ENCODE measurements around the gene OR2G2.
A peak's percentile ranks its signal among the peaks of the same experiment; 100 is the strongest.

The OR2G2 gene

DNA sequence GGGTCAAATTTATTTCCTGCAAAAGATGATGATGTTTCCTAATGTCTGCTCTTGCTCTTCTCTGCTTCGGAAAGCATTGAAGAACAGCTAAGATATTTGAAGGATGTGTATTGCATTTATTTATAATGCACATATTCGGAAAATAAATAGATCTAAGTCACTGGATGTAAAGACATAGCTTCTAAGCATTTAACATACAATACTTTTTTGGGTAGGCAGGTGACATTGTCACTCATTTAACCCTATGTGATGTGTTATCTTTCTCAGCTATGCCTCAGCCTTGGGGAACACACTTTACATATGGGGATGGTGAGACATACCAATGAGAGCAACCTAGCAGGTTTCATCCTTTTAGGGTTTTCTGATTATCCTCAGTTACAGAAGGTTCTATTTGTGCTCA lies at the start of gene OR2G2:
Gene OR2G2, plus strand, starts transcription at position 301 of the 400 bp plus-strand sequence. Its CDS starts 0 bp downstream, at position 301.
- no peak for DNase-seq

- DNase-seq: no peak
Observed at GRCh38 chr1:247538561-247538960, 49.6 kb upstream of the OR2G2 start.

- DNase-seq: no peak
Observed at GRCh38 chr1:247539215-247539614, 48.9 kb upstream of the OR2G2 start.

DNA sequence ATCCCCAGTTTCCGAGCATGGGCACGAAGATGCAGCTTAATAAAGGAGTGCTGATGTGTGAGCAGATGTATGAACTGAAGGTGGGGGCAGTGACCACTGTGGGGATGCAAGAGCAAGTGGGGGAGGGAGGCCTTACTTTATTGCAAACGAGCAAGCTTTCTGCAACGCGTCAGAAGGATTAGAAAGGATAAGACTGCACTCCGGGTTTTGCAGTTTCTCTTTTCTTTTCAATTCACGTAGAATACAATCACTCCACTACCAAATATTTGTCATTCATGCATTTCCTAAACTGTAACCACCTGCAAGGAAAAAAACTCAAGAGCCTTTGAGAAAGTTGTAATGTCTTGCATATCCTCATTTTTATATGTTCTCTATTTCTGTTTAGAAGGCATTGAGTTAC lies 47.6 kb upstream of the OR2G2 start:
- no peak for DNase-seq

GRCh38 chr1:247542811-247543210 lies 45.3 kb upstream of the OR2G2 start:
- DNase-seq: peak; percentile 18

DNA sequence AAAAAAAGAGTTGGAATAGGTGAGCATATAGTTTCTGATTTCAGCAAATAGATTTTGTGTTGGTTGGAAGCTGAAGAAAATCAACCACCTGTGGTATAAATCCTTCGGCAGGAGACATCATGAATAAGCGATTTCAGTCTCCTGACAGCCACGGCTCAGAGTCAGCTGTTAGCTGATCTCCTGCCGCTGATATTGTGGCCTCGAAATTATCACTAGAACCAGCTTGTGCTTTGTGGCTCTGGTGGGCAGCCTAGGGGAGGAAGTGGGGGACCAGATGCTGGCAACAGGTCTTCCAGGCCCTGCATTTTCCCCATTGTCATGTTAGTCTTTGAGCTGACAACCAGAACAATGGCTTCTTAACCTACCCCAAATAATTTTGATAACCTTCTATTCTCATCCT lies 40.1 kb upstream of the OR2G2 start:
- peak; percentile 91 for DNase-seq

- peak; percentile 74 for DNase-seq
Observed at GRCh38 chr1:247548769-247549182, 39.4 kb upstream of the OR2G2 start, which contains the start of gene GCSAML. Gene GCSAML (plus strand): TSS chr1:247549134. CDS start chr1:247549192, 58 bp downstream.

DNA sequence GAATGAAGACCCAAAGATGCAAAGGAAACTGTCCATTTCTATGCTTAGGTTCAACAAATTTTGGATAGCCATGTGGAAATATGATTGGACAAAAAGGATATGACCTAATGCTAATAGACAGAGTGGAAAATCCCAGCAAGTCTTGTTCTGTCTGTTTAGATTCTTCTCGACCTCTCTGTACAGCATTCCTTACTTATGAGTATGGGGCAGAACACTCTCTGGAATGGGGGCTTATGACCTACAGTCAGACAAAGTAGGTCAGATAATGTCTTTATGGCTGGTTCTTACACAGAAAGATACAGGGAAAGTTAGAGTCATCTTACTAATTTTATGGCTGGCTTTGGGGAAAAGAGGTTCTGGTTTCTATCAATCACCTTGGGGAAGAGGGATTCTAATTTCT lies 36.4 kb upstream of the OR2G2 start:
- DNase-seq: no peak

- DNase-seq: no peak
Observed at GRCh38 chr1:247552231-247552630, 35.9 kb upstream of the OR2G2 start.

- no peak for DNase-seq
Observed at GRCh38 chr1:247557926-247558674, 30.1 kb upstream of the OR2G2 start.

- no peak for DNase-seq
Observed at GRCh38 chr1:247561711-247562110, 26.4 kb upstream of the OR2G2 start.

DNA sequence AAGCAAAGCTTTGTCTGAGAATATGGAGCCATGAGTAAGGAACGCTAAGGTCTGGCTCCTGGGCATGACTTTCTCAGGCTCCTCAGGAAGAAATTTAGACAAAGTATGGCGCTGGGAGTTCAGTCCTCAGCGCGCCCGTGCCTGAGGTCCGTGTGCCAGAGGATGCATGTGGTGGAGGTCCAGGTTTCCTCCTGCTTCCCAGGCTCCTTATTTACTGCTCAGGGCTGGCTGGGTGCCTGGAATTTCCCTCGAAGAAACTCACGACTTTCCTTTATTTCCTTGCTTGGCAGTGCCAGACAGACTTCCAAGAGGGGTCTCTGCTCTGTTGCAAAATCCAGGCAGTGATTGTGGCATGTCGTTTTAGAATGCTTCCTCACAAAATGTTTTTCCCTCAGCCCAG lies 26.0 kb upstream of the OR2G2 start:
- DNase-seq: no peak

DNA sequence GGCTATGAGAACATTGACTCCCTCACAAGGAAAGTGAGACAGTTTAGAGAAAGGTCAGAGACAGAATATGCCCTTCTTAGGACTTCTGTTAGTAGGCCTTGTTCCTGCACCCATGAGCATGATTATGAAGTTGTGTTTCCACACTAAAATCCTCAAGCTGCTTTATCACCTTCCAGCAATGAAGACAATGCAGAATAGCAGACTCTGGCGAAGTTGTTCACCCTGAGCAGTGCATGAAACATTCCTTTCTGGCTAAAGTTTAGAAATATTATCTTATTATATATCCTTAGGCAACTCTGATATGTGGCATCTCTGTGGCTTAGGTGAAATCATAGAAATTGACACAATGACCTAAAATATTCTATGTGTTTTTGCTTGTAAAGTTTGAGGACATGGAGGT lies 13.9 kb upstream of the OR2G2 start:
- DNase-seq: no peak

- no peak for DNase-seq
Observed at GRCh38 chr1:247574664-247575063, 13.5 kb upstream of the OR2G2 start.

DNA sequence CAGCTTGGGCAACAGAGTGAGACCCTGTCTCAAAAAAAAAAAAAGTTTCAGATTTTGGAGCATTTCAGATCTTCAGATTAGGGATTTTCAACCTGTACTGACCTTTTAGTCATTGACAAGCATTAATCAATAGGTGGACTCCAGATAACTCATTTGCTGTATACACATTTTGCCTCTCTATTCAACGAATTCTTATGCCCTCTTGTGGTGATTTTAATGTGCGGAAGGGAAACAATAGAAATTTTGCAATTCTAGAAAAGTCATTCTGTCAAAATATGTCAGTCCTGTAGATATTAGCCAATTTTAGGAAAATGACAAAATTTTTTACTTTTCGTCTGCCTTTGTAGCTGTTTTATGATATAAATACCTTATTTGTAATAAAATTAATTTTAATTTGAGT lies 11.6 kb upstream of the OR2G2 start:
- peak; percentile 1 for DNase-seq

- no peak for DNase-seq
Observed at GRCh38 chr1:247578946-247579460, 9.2 kb upstream of the OR2G2 start.

- DNase-seq: no peak
Observed at GRCh38 chr1:247605286-247605685, 17.1 kb downstream of the OR2G2 start, which contains the start of gene OR2G3. Gene OR2G3 (plus strand): TSS chr1:247605586. CDS start chr1:247605586, 0 bp downstream.

- no peak for DNase-seq
Observed at GRCh38 chr1:247613405-247613804, 25.2 kb downstream of the OR2G2 start.

DNA sequence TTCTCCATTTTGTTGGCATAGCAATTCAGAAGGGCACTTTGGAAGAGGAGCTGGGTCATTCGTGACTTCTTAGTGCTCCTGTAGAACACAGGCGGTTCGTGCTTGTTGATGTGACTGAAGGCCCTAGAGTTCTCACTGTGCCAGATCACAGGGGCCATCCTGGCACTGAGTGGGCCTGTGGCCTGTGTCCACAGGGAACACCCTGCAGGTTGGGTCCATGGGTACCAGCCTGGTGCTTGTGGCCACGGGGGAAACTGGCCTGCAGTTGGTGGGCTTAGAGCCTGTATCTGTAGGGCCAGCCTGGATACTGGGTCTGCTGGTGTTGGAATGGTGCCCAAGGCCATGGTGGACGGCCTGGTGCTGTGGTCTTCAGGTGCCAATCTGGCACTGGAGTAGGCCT lies 26.5 kb downstream of the OR2G2 start:
- DNase-seq: no peak

DNA sequence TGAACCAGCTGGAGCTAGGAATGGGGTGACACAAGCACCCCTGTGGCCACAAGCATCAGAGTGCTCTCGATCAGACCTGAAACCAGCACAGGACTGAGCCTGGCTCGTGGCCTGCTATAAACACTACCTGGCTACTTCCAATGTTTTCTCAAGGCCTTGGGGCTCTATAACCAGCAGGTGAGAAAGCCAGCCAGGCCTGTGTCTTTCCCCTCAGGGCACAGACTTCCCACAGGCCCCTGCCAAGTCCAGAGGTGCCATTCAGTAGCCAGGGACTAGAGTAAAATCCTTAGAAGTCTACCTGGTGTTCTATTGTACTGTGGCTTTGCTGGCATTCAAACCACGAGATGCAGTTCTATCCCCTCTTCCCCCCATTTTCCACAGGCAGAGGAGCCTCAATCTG lies 39.8 kb downstream of the OR2G2 start:
- DNase-seq: no peak

DNA sequence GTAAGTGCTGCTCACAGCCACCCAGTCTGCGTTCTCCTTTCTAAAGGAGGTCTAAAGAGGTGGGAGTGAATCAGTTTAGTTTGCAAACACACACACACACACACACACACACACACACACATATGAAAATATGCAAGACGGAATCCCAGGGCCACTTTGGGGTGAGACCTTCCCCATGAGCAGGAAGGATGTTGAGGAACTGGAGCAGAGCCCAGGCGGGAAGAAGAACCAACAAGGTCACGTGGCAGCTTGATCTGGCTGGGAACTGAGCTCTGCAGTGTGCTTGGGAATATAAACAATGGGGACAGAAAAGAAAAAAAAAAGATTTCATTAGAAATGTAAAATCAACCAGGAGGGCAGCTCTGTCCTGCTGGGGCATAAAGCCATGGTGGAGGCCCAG lies 49.9 kb downstream of the OR2G2 start:
- no peak for DNase-seq

- DNase-seq: no peak
Observed at GRCh38 chr1:247638781-247639180, 50.6 kb downstream of the OR2G2 start.

All from GDM1 (cell line).